ENCODE measurements around the gene GALNT14.

GALNT14 gene

DNA sequence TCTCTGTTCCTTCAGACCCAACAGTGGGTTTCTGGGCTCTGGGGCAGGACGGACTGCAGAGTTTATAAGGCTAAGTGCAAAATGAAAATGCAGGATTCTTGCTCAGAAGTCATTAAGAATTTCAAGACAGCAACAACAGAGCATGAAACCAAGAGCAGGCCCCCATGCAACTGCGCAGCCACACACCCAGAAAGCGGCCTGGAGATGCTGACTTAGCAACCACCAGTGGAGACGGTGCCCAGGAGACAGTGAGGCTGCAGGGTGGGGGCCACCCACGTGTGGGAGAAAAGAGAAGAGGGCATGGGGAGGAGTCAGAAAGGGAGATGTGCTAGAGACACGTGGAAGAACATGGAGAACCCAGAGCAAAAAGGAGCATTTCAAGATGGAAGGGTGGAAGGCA, 66.5 kb downstream of the GALNT14 start:
- TF ChIP-seq, protein P1, sequence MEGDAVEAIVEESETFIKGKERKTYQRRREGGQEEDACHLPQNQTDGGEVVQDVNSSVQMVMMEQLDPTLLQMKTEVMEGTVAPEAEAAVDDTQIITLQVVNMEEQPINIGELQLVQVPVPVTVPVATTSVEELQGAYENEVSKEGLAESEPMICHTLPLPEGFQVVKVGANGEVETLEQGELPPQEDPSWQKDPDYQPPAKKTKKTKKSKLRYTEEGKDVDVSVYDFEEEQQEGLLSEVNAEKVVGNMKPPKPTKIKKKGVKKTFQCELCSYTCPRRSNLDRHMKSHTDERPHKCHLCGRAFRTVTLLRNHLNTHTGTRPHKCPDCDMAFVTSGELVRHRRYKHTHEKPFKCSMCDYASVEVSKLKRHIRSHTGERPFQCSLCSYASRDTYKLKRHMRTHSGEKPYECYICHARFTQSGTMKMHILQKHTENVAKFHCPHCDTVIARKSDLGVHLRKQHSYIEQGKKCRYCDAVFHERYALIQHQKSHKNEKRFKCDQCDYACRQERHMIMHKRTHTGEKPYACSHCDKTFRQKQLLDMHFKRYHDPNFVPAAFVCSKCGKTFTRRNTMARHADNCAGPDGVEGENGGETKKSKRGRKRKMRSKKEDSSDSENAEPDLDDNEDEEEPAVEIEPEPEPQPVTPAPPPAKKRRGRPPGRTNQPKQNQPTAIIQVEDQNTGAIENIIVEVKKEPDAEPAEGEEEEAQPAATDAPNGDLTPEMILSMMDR (IDR thresholded peaks at IDR 0.05; ENCODE audit: low read depth, low read length), result no peak
- H3K4me3 ChIP-seq (ENCODE audit: low read depth, low read length), result no peak overlapping the region
- no peaks in the 10 kb centered on the region for H3K9me3 ChIP-seq
- H3K4me1 ChIP-seq, result no peaks in the 10 kb centered on the region
- H3K27me3 ChIP-seq, result no peaks in the 10 kb centered on the region
- DNase-seq, result no peak
- no peaks in the 10 kb centered on the region for H3K36me3 ChIP-seq

DNA sequence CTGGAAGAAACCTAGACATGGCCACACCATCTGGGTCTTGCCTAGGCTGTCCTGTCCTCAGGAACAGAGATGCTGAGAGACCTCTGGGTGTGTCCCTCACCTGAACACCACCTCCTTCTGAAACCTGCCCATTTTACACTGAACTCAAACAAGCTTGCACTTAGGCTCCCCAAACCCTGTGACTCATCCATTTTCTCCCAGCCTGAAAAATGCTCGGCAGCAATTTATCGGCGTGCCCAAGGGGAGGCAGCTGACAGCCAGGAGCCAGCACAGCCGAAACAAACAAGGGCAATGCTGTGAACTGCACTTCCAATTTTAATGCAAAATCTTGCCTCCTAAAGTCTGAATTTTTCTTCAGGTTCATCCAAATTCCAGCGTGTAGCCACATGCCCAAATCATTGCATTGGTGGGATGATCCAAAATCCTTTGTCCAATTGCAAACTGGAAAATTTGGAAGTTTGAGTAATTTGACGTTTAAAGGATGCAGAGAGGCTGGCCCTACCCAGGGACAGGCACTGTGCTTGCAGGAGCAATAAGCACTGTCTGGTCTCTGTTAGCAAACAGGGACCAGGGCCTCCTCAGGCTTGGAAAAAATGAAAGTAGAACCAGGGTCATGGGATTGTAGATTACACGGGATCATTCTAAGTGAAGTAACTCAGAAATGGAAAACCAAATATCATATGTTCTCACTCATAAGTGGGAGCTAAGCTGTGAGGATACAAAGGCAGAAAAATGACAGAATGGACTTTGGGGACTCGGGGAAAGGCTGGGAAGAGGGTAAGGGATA, 67.7 kb downstream of the GALNT14 start:
- no peak for DNase-seq
- no peaks in the 10 kb centered on the region for H3K27me3 ChIP-seq
- no peaks in the 10 kb centered on the region for H3K36me3 ChIP-seq
- H3K4me3 ChIP-seq (ENCODE audit: low read depth, low read length), result no peak overlapping the region
- no peaks in the 10 kb centered on the region for H3K4me1 ChIP-seq
- TF ChIP-seq, protein P1 (IDR thresholded peaks at IDR 0.05; ENCODE audit: low read depth, low read length), result no peak
- H3K9me3 ChIP-seq, result no peaks in the 10 kb centered on the region

DNA sequence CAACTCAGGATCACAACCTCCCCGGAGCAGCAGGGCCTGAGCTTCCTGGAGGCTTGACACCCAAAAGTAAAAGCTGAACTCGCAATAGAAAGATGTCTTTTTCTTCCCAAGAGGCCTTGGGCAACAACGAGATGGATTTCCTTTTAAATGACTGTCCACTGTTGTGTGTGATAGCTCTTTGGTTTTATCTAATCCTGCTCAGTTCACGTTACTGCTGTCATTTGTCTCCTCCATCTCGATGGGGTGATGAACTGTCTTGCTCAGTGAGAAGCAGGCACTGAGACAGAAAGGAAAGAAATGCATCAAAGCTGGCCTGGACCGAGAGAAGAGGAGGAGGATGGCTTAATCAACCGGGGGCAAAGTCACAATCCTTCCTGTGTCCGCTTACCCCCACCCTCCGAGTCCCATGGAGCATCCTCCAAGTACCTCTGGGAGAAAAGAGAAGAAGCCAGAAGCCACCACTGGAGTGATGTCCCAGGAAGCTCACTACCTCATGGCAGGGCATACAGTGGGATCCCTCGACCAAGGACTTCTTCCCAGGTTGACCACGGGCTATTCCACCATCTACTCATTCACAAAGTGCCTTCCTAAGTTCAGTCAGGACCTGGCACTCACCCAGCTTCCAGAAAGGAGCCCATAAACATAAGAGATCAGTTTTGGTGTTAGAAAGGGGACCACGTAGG, 68.5 kb downstream of the GALNT14 start:
- no peak overlapping the region for H3K4me3 ChIP-seq (ENCODE audit: low read depth, low read length)
- no peaks in the 10 kb centered on the region for H3K36me3 ChIP-seq
- TF ChIP-seq, protein P1 (IDR thresholded peaks at IDR 0.05; ENCODE audit: low read depth, low read length), result no peak
- no peak for DNase-seq
- no peaks in the 10 kb centered on the region for H3K4me1 ChIP-seq
- no peaks in the 10 kb centered on the region for H3K27me3 ChIP-seq
- no peaks in the 10 kb centered on the region for H3K9me3 ChIP-seq

DNA sequence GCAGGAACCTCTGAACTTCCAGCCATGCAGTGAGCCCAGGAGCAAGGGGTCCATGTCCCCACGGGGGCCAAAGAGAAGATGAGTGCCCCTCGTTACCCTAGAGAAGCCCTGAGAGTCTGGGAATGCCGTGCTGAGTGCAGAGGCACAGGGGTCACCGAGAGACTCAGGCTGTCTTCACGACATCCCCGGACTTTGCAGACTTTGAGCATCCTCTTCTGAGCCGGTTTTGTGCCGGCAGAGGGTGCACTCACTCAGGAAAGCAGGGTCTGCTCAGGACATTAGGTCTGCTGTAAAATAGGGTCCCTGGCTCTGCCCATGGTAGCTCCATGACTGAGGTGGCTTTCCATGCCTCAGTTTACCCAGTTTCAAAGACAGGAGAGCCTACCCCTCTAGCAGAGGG, 71.0 kb downstream of the GALNT14 start:
- TF ChIP-seq, protein P1 (IDR thresholded peaks at IDR 0.05; ENCODE audit: low read depth, low read length), result no peak
- Histone ChIP-seq H3K4me1 (no peaks in the 10 kb centered on the region), H3K36me3 (no peaks in the 10 kb centered on the region), H3K27me3 (no peaks in the 10 kb centered on the region), H3K4me3 (ENCODE audit: low read depth, low read length) (no peak overlapping the region), H3K9me3 (no peaks in the 10 kb centered on the region)
- no peak for DNase-seq

DNA sequence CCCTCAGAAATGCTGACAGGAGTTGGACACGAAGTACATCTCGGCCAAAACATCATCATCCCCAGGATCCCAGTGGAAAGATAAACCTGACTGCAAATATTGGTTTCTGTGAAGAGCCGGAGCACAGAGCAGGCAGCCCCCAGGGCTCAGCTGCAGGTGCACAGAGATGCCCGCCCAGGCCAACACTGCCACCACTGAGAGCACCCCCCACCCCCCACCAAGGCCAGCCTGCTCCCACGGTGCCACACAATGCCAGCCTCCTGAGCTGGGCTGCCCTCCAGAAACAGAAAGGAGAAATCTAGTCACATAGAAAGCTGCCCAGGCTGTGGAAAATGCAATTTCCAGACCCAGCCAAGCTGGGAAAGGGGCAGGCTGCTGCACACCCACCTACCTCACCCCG, 71.7 kb downstream of the GALNT14 start:
- Histone ChIP-seq H3K4me3 (ENCODE audit: low read depth, low read length) (no peak overlapping the region), H3K36me3 (no peaks in the 10 kb centered on the region), H3K9me3 (no peaks in the 10 kb centered on the region), H3K4me1 (no peaks in the 10 kb centered on the region), H3K27me3 (no peaks in the 10 kb centered on the region)
- TF ChIP-seq, protein P1 (IDR thresholded peaks at IDR 0.05; ENCODE audit: low read depth, low read length), result no peak
- DNase-seq, result no peak

DNA sequence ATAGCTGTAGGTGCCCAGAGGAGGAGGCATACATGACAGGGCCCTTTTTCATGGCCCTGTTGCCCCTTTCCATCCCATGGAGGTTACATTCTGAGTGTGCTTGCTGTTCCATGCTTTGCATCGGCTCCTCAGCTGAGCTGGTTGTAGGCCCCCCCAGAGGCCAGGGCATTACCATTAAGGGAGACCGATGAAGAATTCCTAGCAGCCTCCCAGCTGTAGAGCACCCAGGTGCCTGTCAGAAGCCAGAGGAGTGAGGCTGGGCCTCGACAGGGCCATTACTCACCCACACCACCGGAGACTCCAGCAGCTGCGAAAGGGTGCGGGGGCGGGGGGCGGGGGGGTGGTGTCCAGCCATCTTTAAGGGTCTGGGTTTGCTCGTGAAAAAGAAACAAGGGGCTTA, 72.2 kb downstream of the GALNT14 start:
- no peaks in the 10 kb centered on the region for H3K9me3 ChIP-seq
- no peaks in the 10 kb centered on the region for H3K4me1 ChIP-seq
- H3K4me3 ChIP-seq (ENCODE audit: low read depth, low read length), result no peak overlapping the region
- H3K36me3 ChIP-seq, result no peaks in the 10 kb centered on the region
- no peaks in the 10 kb centered on the region for H3K27me3 ChIP-seq
- no peak for DNase-seq
- TF ChIP-seq, protein P1 (IDR thresholded peaks at IDR 0.05; ENCODE audit: low read depth, low read length), result no peak

All from BE2C (cell line).